Mesenchymal stem cell (in vitro differentiated cells and primary cell): ENCODE data around the gene C11orf52.
A peak's percentile ranks its signal among the peaks of the same experiment; 100 is the strongest.

Source experiments
- DNase-seq: peaks from one replicate; pipeline ENCODE4 v3.0.0-alpha.2; 2013
- H2AFZ ChIP-seq: one replicate; pipeline ENCODE4 v1.6.1; 2013; ENCODE audit warnings: low read depth, mild to moderate bottlenecking, control low read depth, inconsistent platforms, low read length, moderate library complexity
- H2AK5ac ChIP-seq: 2 replicates; pipeline ENCODE4 v1.6.1; 2013; ENCODE audit warnings: low read length, moderate library complexity, mild to moderate bottlenecking, inconsistent platforms; ENCODE audit not compliant: severe bottlenecking
- H2BK120ac ChIP-seq: one replicate; pipeline ENCODE4 v1.6.1; 2013; ENCODE audit warnings: low read depth, mild to moderate bottlenecking, inconsistent platforms, low read length, moderate library complexity
- H2BK12ac ChIP-seq, 2 experiments: one replicate each; pipeline ENCODE4 v1.6.1; 2013; ENCODE audit warnings: inconsistent platforms in 2 of 2, low read length in 2 of 2, mild to moderate bottlenecking in 2 of 2, moderate library complexity in 2 of 2, control low read depth in 1 of 2
- H2BK15ac ChIP-seq: one replicate; pipeline ENCODE4 v1.6.1; 2013; ENCODE audit warnings: mild to moderate bottlenecking, low read depth, inconsistent platforms; ENCODE audit not compliant: poor library complexity, severe bottlenecking
- H2BK5ac ChIP-seq: 2 replicates; pipeline ENCODE4 v1.6.1; 2013; ENCODE audit warnings: low read depth, mild to moderate bottlenecking, low read length, control low read depth, inconsistent platforms; ENCODE audit not compliant: poor library complexity, severe bottlenecking
- H3K14ac ChIP-seq, 2 experiments: one replicate each; pipeline ENCODE4 v1.6.1; 2013; ENCODE audit warnings: inconsistent platforms in 2 of 2, low read length in 2 of 2, control low read depth in 1 of 2, mild to moderate bottlenecking in 1 of 2, moderate library complexity in 1 of 2
- H3K18ac ChIP-seq, 2 experiments: one replicate each; pipeline ENCODE4 v1.6.1; 2013; ENCODE audit warnings: inconsistent platforms in 2 of 2, low read length in 2 of 2, control low read depth in 1 of 2, low read depth in 1 of 2, mild to moderate bottlenecking in 1 of 2
- H3K23ac ChIP-seq, 2 experiments: one replicate each; pipeline ENCODE4 v1.6.1; 2013; ENCODE audit warnings: inconsistent platforms in 2 of 2, low read length in 2 of 2, mild to moderate bottlenecking in 2 of 2, moderate library complexity in 2 of 2, control low read depth in 1 of 2
- H3K27ac ChIP-seq: 2 replicates; pipeline ENCODE4 v1.5.1; 2013; ENCODE audit warnings: mild to moderate bottlenecking, moderate library complexity, low read length, control low read depth, inconsistent platforms; ENCODE audit not compliant: poor library complexity, severe bottlenecking
- H3K27me3 ChIP-seq, 2 experiments: 2 replicates each; pipeline versions ENCODE4 v1.6.1 to v1.7.0; 2013; ENCODE audit warnings: low read length in 2 of 2, mild to moderate bottlenecking in 2 of 2, moderate library complexity in 2 of 2, control low read depth in 1 of 2, inconsistent platforms in 1 of 2; ENCODE audit not compliant: control insufficient read depth in 1 of 2, insufficient read depth in 1 of 2
- H3K36me3 ChIP-seq, 2 experiments: 2 replicates each; pipeline versions ENCODE4 v1.6.1 to v1.7.0; 2013; ENCODE audit warnings: low read length in 2 of 2, control low read depth in 1 of 2, inconsistent platforms in 1 of 2, low read depth in 1 of 2, mild to moderate bottlenecking in 1 of 2; ENCODE audit not compliant: insufficient read depth in 2 of 2, control insufficient read depth in 1 of 2
- H3K4ac ChIP-seq, 2 experiments: one replicate each; pipeline ENCODE4 v1.6.1; 2013; ENCODE audit warnings: inconsistent platforms in 2 of 2, low read length in 2 of 2, mild to moderate bottlenecking in 2 of 2, moderate library complexity in 2 of 2, control low read depth in 1 of 2, low read depth in 1 of 2
- H3K4me1 ChIP-seq: 2 replicates; pipeline ENCODE4 v1.6.1; 2013; ENCODE audit warnings: low read depth, low read length, control low read depth; ENCODE audit not compliant: control insufficient read depth, insufficient read depth
- H3K4me2 ChIP-seq: 2 replicates; pipeline ENCODE4 v1.6.1; 2013; ENCODE audit warnings: low read length, mild to moderate bottlenecking, inconsistent platforms; ENCODE audit not compliant: poor library complexity, severe bottlenecking
- H3K4me3 ChIP-seq, 2 experiments: 2 replicates each; pipeline versions ENCODE4 v1.5.1 to v1.7.0; 2013; ENCODE audit warnings: low read length in 2 of 2, mild to moderate bottlenecking in 2 of 2, control low read depth in 1 of 2, low read depth in 1 of 2; ENCODE audit not compliant: insufficient read depth in 1 of 2
- H3K79me1 ChIP-seq: replicated peaks from 2 replicates; pipeline ENCODE4 v1.6.1; 2013; ENCODE audit warnings: mild to moderate bottlenecking, control low read depth, low read length, inconsistent platforms; ENCODE audit not compliant: poor library complexity, severe bottlenecking
- H3K9ac ChIP-seq: 2 replicates; pipeline ENCODE4 v1.7.0; 2013; ENCODE audit warnings: mild to moderate bottlenecking, low read length, moderate library complexity
- H3K9me3 ChIP-seq: 2 replicates; pipeline ENCODE4 v1.7.0; 2013; ENCODE audit warnings: mild to moderate bottlenecking, low read length; ENCODE audit not compliant: control insufficient read depth
- H4K8ac ChIP-seq: one replicate; pipeline ENCODE4 v1.6.1; 2013; ENCODE audit warnings: inconsistent platforms, mild to moderate bottlenecking, low read length, moderate library complexity
- H4K91ac ChIP-seq: one replicate; pipeline ENCODE4 v1.6.1; 2013; ENCODE audit warnings: mild to moderate bottlenecking, low read length, inconsistent platforms
- WGBS: methylation state at CpG from one replicate; pipeline ENCODE4 v1.1.7; 2013; ENCODE audit warnings: mixed read lengths; 5-methylcytosine and 5-hydroxymethylcytosine counted together

C11orf52 gene

GRCh38 chr11:111934306-111934705 lies 15.6 kb downstream of the C11orf52 start:
- no peak overlapping the region for H3K14ac ChIP-seq
- no peak overlapping the region for H2BK15ac ChIP-seq
- H4K8ac ChIP-seq: peak overlapping the region; percentile 36
- H3K4ac ChIP-seq: peak overlapping the region in 1 of 2 experiments; percentile 86
- no peak overlapping the region for H2BK5ac ChIP-seq
- H3K4me3 ChIP-seq: no peak overlapping the region
- H3K9me3 ChIP-seq: no peaks in the 10 kb centered on the region
- H3K4me2 ChIP-seq: no peak overlapping the region
- H2BK12ac ChIP-seq: peak overlapping the region in 1 of 2 experiments; percentile 46
- no peak overlapping the region for H3K23ac ChIP-seq
- H3K36me3 ChIP-seq: no peaks in the 10 kb centered on the region
- peaks cover 22% of the 10 kb centered on the region for H3K4me1 ChIP-seq
- no peak overlapping the region for H4K91ac ChIP-seq
- 100% methylated on average over 1 of the region's 1 CpG for WGBS
- no peak for DNase-seq
- no peak overlapping the region for H2AFZ ChIP-seq
- H3K18ac ChIP-seq: no peak overlapping the region
- peaks cover 1% of the 10 kb centered on the region for H3K79me1 ChIP-seq
- peak overlapping the region; percentile 36 for H3K27ac ChIP-seq
- H2AK5ac ChIP-seq: peak overlapping the region; percentile 72
- peak overlapping the region; percentile 77 for H3K9ac ChIP-seq
- no peaks in the 10 kb centered on the region for H3K27me3 ChIP-seq
- H2BK120ac ChIP-seq: no peak overlapping the region

GRCh38 chr11:111935317-111936039 lies 16.8 kb downstream of the C11orf52 start:
- Histone ChIP-seq H2AK5ac (no peak overlapping the region), H3K27ac (no peak overlapping the region), H3K14ac (no peak overlapping the region), H2BK120ac (no peak overlapping the region), H4K91ac (no peak overlapping the region), H3K4me1 (peaks cover 22% of the 10 kb centered on the region), H3K36me3 (no peaks in the 10 kb centered on the region), H2BK12ac (peak overlapping the region in 1 of 2 experiments; percentile 0), H3K4me3 (peak overlapping the region in 1 of 2 experiments; percentile 81), H2BK15ac (no peak overlapping the region), H4K8ac (no peak overlapping the region), H3K79me1 (peaks cover 1% of the 10 kb centered on the region), H3K9ac (peak overlapping the region; percentile 77), H3K4ac (no peak overlapping the region), H3K18ac (no peak overlapping the region), H3K23ac (no peak overlapping the region), H2AFZ (no peak overlapping the region), H2BK5ac (no peak overlapping the region), H3K27me3 (no peaks in the 10 kb centered on the region), H3K4me2 (no peak overlapping the region), H3K9me3 (no peaks in the 10 kb centered on the region)
- 69% methylated on average over 4 of the region's 4 CpGs for WGBS
- DNase-seq: peak; percentile 61

GRCh38 chr11:111936040-111936540 lies 17.4 kb downstream of the C11orf52 start:
- Histone ChIP-seq H3K9me3 (no peaks in the 10 kb centered on the region), H3K4ac (peak overlapping the region in 1 of 2 experiments; percentile 17), H4K91ac (no peak overlapping the region), H2AK5ac (no peak overlapping the region), H3K4me3 (peak overlapping the region in 1 of 2 experiments; percentile 81), H3K14ac (no peak overlapping the region), H2BK15ac (no peak overlapping the region), H3K27ac (no peak overlapping the region), H3K79me1 (peaks cover 6% of the 10 kb centered on the region), H3K36me3 (no peaks in the 10 kb centered on the region), H2AFZ (no peak overlapping the region), H3K27me3 (no peaks in the 10 kb centered on the region), H3K23ac (no peak overlapping the region), H2BK12ac (peak overlapping the region in 1 of 2 experiments; percentile 10), H4K8ac (no peak overlapping the region), H3K9ac (peak overlapping the region; percentile 77), H2BK120ac (no peak overlapping the region), H3K4me1 (peaks cover 23% of the 10 kb centered on the region), H3K4me2 (no peak overlapping the region), H2BK5ac (no peak overlapping the region), H3K18ac (no peak overlapping the region)
- 100% methylated on average over 1 of the region's 3 CpGs for WGBS
- DNase-seq: peak; percentile 49

- Histone ChIP-seq H2BK5ac (peak overlapping the region; percentile 74), H4K91ac (peak overlapping the region; percentile 92), H2BK12ac (peak overlapping the region; percentile 72 to 83), H3K4me1 (peaks cover 23% of the 10 kb centered on the region), H2AK5ac (peak overlapping the region; percentile 28), H3K4me2 (peak overlapping the region; percentile 64), H3K18ac (peak overlapping the region; percentile 52 to 92), H3K4me3 (peak overlapping the region; percentile 81), H3K27me3 (no peaks in the 10 kb centered on the region), H3K9ac (peak overlapping the region; percentile 77), H4K8ac (peak overlapping the region; percentile 76), H3K79me1 (peaks cover 14% of the 10 kb centered on the region), H3K14ac (peak overlapping the region in 1 of 2 experiments; percentile 79), H3K23ac (no peak overlapping the region), H3K4ac (peak overlapping the region; percentile 59 to 81), H3K27ac (peak overlapping the region; percentile 46), H2BK15ac (peak overlapping the region; percentile 83), H2BK120ac (peak overlapping the region; percentile 71), H2AFZ (peak overlapping the region; percentile 100), H3K9me3 (no peaks in the 10 kb centered on the region), H3K36me3 (no peaks in the 10 kb centered on the region)
- no peak for DNase-seq
- 4% methylated on average over 9 of the region's 9 CpGs for WGBS
Observed at GRCh38 chr11:111937461-111937769, 18.7 kb downstream of the C11orf52 start.
